Right lung (tissue), 5 donors: Measurements from ENCODE around the gene HIC1. TPM values are rescaled to one million over a fixed set of nuclear protein-coding genes. Genes with fewer than 3 reads are reported as not detected.
A peak's percentile ranks its signal among the peaks of the same experiment; 100 is the strongest.

Experiments used
- DNase-seq, 2 donors: peaks; one replicate each; pipeline ENCODE4 v3.0.0-alpha.2; 2013
- polyA plus RNA-seq, 5 donors: library from polyadenylated mRNA; unstranded; fragments of 120-200 nt; gene quantifications; one replicate each; pipeline versions ENCODE4 v1.2.1 to v1.2.3, GENCODE V29; 2013; ENCODE audit warnings: inconsistent platforms in 1 of 5, low replicate concordance in 1 of 5; ENCODE audit not compliant: insufficient read length in 5 of 5, insufficient read depth in 1 of 5

Gene HIC1
- polyA plus RNA-seq, 5 donors, result 15.1 to 51.9 (median 24.4) TPM

GRCh38 chr17:2023692-2024571 is 31.0 kb upstream of the HIC1 start:
- DNase-seq, result peak; percentile 52 to 53

- no peak for DNase-seq
Observed at GRCh38 chr17:2024572-2025219, 30.2 kb upstream of the HIC1 start.

GRCh38 chr17:2025220-2025621 is 29.7 kb upstream of the HIC1 start, which contains the start of gene RTN4RL1:
RTN4RL1 (minus strand) TSS chr17:2025334; CDS start chr17:2024865, 469 bp downstream.
- no peak for DNase-seq

- DNase-seq, result peak in 1 of 2 donors; percentile 54
Observed at GRCh38 chr17:2025622-2026309, 29.1 kb upstream of the HIC1 start.

GRCh38 chr17:2027528-2028233 is 27.2 kb upstream of the HIC1 start:
- no peak for DNase-seq

- DNase-seq, result no peak
Observed at GRCh38 chr17:2028234-2028614, 26.7 kb upstream of the HIC1 start.

- DNase-seq, result no peak
Observed at GRCh38 chr17:2028737-2029136, 26.2 kb upstream of the HIC1 start.

- peak; percentile 70 to 75 for DNase-seq
Observed at GRCh38 chr17:2029911-2030778, 24.8 kb upstream of the HIC1 start, which contains the start of gene DPH1. DPH1 (plus strand) TSS chr17:2030153; CDS start chr17:2030170, 17 bp downstream.

- no peak for DNase-seq
Observed at GRCh38 chr17:2030779-2031163, 24.1 kb upstream of the HIC1 start.

GRCh38 chr17:2033153-2033552 is 21.8 kb upstream of the HIC1 start:
- no peak for DNase-seq

- no peak for DNase-seq
Observed at GRCh38 chr17:2034157-2034556, 20.7 kb upstream of the HIC1 start.

- DNase-seq, result no peak
Observed at GRCh38 chr17:2034806-2035540, 19.9 kb upstream of the HIC1 start.

- DNase-seq, result no peak
Observed at GRCh38 chr17:2035541-2036488, 19.1 kb upstream of the HIC1 start.

GRCh38 chr17:2037155-2037554 is 17.7 kb upstream of the HIC1 start:
- DNase-seq, result no peak

- no peak for DNase-seq
Observed at GRCh38 chr17:2040219-2040827, 14.6 kb upstream of the HIC1 start.

GRCh38 chr17:2040942-2041560 is 13.9 kb upstream of the HIC1 start:
- DNase-seq, result no peak

- DNase-seq, result peak; percentile 96
Observed at GRCh38 chr17:2041561-2042389, 13.1 kb upstream of the HIC1 start, which contains the start of gene OVCA2. OVCA2 (plus strand) TSS chr17:2042022; CDS start chr17:2042048, 26 bp downstream.
